ENCODE measurements around the gene RPS3.

GRCh38 chr11:75449271-75449670 is 50.0 kb downstream of the RPS3 start:
- TF ChIP-seq CTCF (IDR thresholded peaks at IDR 0.05) (no peak), EZH2phosphoT487 (IDR thresholded peaks at IDR 0.05) (no peak), EZH2 (IDR thresholded peaks at IDR 0.05) (no peak)

Measured in neural progenitor cell (in vitro differentiated cells).